Posterior vena cava (tissue), 2 donors: ENCODE measurements around the gene NAT9. TPM values are rescaled to one million over a fixed set of nuclear protein-coding genes. Genes with fewer than 3 reads are reported as not detected.

Experiments used
- DNase-seq: peaks from one replicate; pipeline ENCODE4 v3.0.0-alpha.2; 2020; ENCODE audit warnings: low spot score
- intact Hi-C, 2 donors: fragments of 100-400 bp; cut with DNase I; formaldehyde crosslinking; loops; one replicate each; pipeline versions ENCODE4 v1.14.1 to v1.14.2; 2022 to 2023
- total RNA-seq, 2 donors: library from RNA; stranded (reverse); fragmentation: NEBNext Ultra II Directional; extraction: Animal tissue kit (Norgen Biotek cat#: 25700); gene quantifications; one replicate each; pipeline ENCODE4 v1.2.1, GENCODE V29; 2021
- donor health status: DM: yes; HTN: yes; CAD: no.
- donor health status: DM: yes; HTN: yes; CAD: no.

Gene NAT9
- total RNA-seq, 2 donors from 2014 or later: 26.8 to 31.7 TPM

- DNase-seq: no peak
- intact Hi-C loops: no loop called here
Observed at GRCh38 chr17:74756891-74757290, 19.3 kb downstream of the NAT9 start.

- DNase-seq: no peak
- intact Hi-C loops: no loop called here
Observed at GRCh38 chr17:74755533-74755932, 20.6 kb downstream of the NAT9 start.

GRCh38 chr17:74754832-74755231 lies 21.3 kb downstream of the NAT9 start:
- no peak for DNase-seq
- intact Hi-C loops: no loop called here

- intact Hi-C loops: no loop called here
- no peak for DNase-seq
Observed at GRCh38 chr17:74752822-74753401, 23.2 kb downstream of the NAT9 start.

- intact Hi-C loops: no loop called here
Observed at GRCh38 chr17:74752415-74752814, 23.7 kb downstream of the NAT9 start.

GRCh38 chr17:74750327-74751069 lies 25.6 kb downstream of the NAT9 start:
- no peak for DNase-seq
- intact Hi-C loops: no loop called here

More at GRCh38 chr17:74752415-74752814, 23.7 kb downstream of the NAT9 start:
- DNase-seq: no peak

GRCh38 chr17:74750039-74750326 lies 26.2 kb downstream of the NAT9 start:
- no peak for DNase-seq
- intact Hi-C loops: no loop called here

GRCh38 chr17:74749279-74750038 lies 26.7 kb downstream of the NAT9 start:
- intact Hi-C loops: no loop called here
- DNase-seq: no peak

GRCh38 chr17:74748529-74749278 lies 27.4 kb downstream of the NAT9 start, which contains the start of gene NHERF1:
NHERF1 (plus strand) TSS chr17:74748628; CDS start chr17:74748847, 219 bp downstream.
- DNase-seq: peak; percentile 98
- intact Hi-C loops: no loop called here

GRCh38 chr17:74748279-74748528 lies 27.9 kb downstream of the NAT9 start:
- intact Hi-C loops: no loop called here
- no peak for DNase-seq

GRCh38 chr17:74746922-74747321 lies 29.2 kb downstream of the NAT9 start:
- intact Hi-C loops: loop anchor here in 1 of 2 donors (1.0 kb wide), 1 partner anchor 116 kb away; no protein-coding TSS in a partner anchor
- DNase-seq: no peak

GRCh38 chr17:74746376-74746775 lies 29.8 kb downstream of the NAT9 start:
- DNase-seq: no peak
- intact Hi-C loops: no loop called here

GRCh38 chr17:74745548-74746177 lies 30.5 kb downstream of the NAT9 start:
- DNase-seq: no peak
- intact Hi-C loops: no loop called here

- intact Hi-C loops: loop anchor here in 1 of 2 donors (5.0 kb wide), 1 partner anchor 117 kb away; no protein-coding TSS in a partner anchor
- DNase-seq: peak; percentile 94
Observed at GRCh38 chr17:74744714-74745547, 31.2 kb downstream of the NAT9 start.

GRCh38 chr17:74744349-74744713 lies 31.8 kb downstream of the NAT9 start:
- intact Hi-C loops: loop anchor here in 1 of 2 donors (5.0 kb wide), 1 partner anchor 118 kb away; no protein-coding TSS in a partner anchor
- no peak for DNase-seq

GRCh38 chr17:74743755-74744154 lies 32.4 kb downstream of the NAT9 start:
- DNase-seq: no peak
- intact Hi-C loops: loop anchor here in 1 of 2 donors (5.0 kb wide), 1 partner anchor 119 kb away; no protein-coding TSS in a partner anchor

GRCh38 chr17:74742978-74743545 lies 33.1 kb downstream of the NAT9 start:
- intact Hi-C loops: loop anchor here in 1 of 2 donors (5.0 kb wide), 1 partner anchor 119 kb away; no protein-coding TSS in a partner anchor
- DNase-seq: no peak

- DNase-seq: no peak
- intact Hi-C loops: loop anchor here in 1 of 2 donors (5.0 kb wide), 1 partner anchor 120 kb away; no protein-coding TSS in a partner anchor
Observed at GRCh38 chr17:74742153-74742515, 34.0 kb downstream of the NAT9 start.
